GM21390 (cell line): ENCODE measurements around the gene ZP2.
"Not testable (repeated sequence)": the region's sequence is repeated elsewhere in the genome, so short reads cannot be mapped to it uniquely, and the experiment has no call there.

Experiments used
- ATAC-seq: cut with Tn5 transposase; IDR thresholded peaks from one replicate; pipeline ENCODE4 v1.9.1; 2021; ENCODE audit not compliant: unreplicated experiment

The ZP2 gene

GRCh38 chr16:21218153-21218552 is 6.8 kb upstream of the ZP2 start:
- no peak for ATAC-seq

- no peak for ATAC-seq
Observed at GRCh38 chr16:21217121-21217520, 5.7 kb upstream of the ZP2 start.

GRCh38 chr16:21214086-21214485 is 2.7 kb upstream of the ZP2 start:
- no peak for ATAC-seq

- ATAC-seq: no peak
Observed at GRCh38 chr16:21208446-21209230, 2.7 kb downstream of the ZP2 start.

- no peak for ATAC-seq
Observed at GRCh38 chr16:21206550-21206949, 4.8 kb downstream of the ZP2 start.

GRCh38 chr16:21205303-21205702 is 6.1 kb downstream of the ZP2 start:
- ATAC-seq: no peak

- no peak for ATAC-seq
Observed at GRCh38 chr16:21203155-21203797, 8.1 kb downstream of the ZP2 start.

- ATAC-seq: no peak
Observed at GRCh38 chr16:21199607-21200218, 11.7 kb downstream of the ZP2 start.

GRCh38 chr16:21197621-21198020 is 13.8 kb downstream of the ZP2 start:
- no peak for ATAC-seq

- no peak for ATAC-seq
Observed at GRCh38 chr16:21197112-21197511, 14.3 kb downstream of the ZP2 start.

- ATAC-seq: not testable (repeated sequence)
Observed at GRCh38 chr16:21195330-21195729, 16.0 kb downstream of the ZP2 start.

- ATAC-seq: no peak
Observed at GRCh38 chr16:21194771-21195301, 16.5 kb downstream of the ZP2 start.

GRCh38 chr16:21192991-21193390 is 18.4 kb downstream of the ZP2 start:
- ATAC-seq: no peak

GRCh38 chr16:21190599-21190998 is 20.8 kb downstream of the ZP2 start:
- ATAC-seq: no peak

- ATAC-seq: no peak
Observed at GRCh38 chr16:21190013-21190412, 21.4 kb downstream of the ZP2 start.

GRCh38 chr16:21189311-21189710 is 22.1 kb downstream of the ZP2 start:
- ATAC-seq: no peak

GRCh38 chr16:21186326-21186691 is 25.1 kb downstream of the ZP2 start:
- ATAC-seq: no peak

- ATAC-seq: no peak
Observed at GRCh38 chr16:21185659-21186325, 25.6 kb downstream of the ZP2 start.

- ATAC-seq: no peak
Observed at GRCh38 chr16:21184834-21185233, 26.5 kb downstream of the ZP2 start.

- no peak for ATAC-seq
Observed at GRCh38 chr16:21183995-21184394, 27.4 kb downstream of the ZP2 start.

- ATAC-seq: no peak
Observed at GRCh38 chr16:21179983-21180365, 31.4 kb downstream of the ZP2 start.
